Endothelial cell of umbilical vein (primary cell): ENCODE data around the gene ASF1A.

Source experiments
- CTCF ChIP-seq, 2 donors: IDR thresholded peaks; 1 replicate in 1 of 2; 2 replicates in 1 of 2; pipeline ENCODE4 v1.5.1; 2011; ENCODE audit warnings: low read length in 2 of 2, mild to moderate bottlenecking in 2 of 2, moderate library complexity in 2 of 2, control low read depth in 1 of 2, inconsistent platforms in 1 of 2, low read depth in 1 of 2; ENCODE audit not compliant: insufficient read depth in 1 of 2; ENCODE audit errors: extremely low read depth in 1 of 2
- POLR2AphosphoS5 ChIP-seq: IDR thresholded peaks from 2 replicates; pipeline ENCODE4 v1.6.1; 2012; ENCODE audit warnings: low read depth, mild to moderate bottlenecking, control low read depth, low read length, moderate library complexity; ENCODE audit not compliant: insufficient read depth

- no peak for TF ChIP-seq CTCF (IDR thresholded peaks at IDR 0.05; ENCODE audit: extremely low read depth in 1 of 2, insufficient read depth in 1 of 2, low read depth in 1 of 2, low read length in 2 of 2)
- no peak for TF ChIP-seq POLR2AphosphoS5
Measured at GRCh38 chr6:118908441-118908840, 14.5 kb downstream of the ASF1A start.
